Midbrain (tissue), 1 donor: ENCODE results near the gene NAA35.
A peak's percentile ranks its signal among the peaks of the same experiment; 100 is the strongest.
"Not testable (repeated sequence)": the region's sequence is repeated elsewhere in the genome, so short reads cannot be mapped to it uniquely, and the experiment has no call there.

Experiments
- DNase-seq: peaks from one replicate; lab custom pipeline; 2025; lab: John Stamatoyannopoulos, UW

The NAA35 gene

DNA sequence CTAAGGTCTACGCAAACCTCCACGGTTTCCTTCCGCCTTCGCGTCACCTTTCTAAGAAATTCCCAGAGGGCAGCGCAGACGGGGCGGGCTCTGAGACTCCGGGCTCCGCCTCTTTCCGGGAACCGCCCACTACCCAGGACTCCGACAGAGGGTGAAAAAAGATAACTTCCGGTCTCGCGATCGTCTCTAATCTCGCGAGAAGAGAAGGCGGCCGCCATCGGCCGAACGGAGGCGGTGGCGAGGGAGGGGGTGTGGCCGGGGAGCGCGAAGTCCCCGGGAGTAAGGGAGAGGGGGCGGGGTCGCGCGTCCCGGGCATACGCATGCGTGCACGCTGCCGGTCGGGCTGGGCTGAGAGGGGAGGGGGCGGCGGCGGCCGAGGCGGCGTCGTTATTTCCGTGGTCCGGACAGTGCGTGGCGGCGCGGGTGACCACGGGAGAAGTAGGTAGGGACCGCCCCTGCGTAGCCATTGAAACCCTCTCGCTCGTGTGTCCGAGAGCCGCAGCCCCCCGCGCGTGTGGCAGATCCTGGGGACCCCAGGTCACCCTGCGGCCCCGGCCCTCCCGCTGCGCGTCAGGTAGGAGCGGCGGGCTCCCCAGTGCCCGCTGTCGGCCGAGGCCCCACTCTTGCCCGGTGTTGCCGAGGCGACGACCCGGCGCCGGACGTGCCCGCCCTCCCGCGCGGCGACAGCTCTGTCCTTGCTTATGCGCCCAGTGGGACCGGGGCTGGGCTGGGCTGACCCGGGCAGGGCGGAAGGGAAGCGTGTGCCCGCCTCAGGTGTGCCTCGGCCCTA lies at the start of gene NAA35:
NAA35 (plus strand) TSS at position 315 of the 790 bp plus-strand sequence. CDS start 1,014 bp downstream, outside the sequence.
- DNase-seq = peak; percentile 99

DNA sequence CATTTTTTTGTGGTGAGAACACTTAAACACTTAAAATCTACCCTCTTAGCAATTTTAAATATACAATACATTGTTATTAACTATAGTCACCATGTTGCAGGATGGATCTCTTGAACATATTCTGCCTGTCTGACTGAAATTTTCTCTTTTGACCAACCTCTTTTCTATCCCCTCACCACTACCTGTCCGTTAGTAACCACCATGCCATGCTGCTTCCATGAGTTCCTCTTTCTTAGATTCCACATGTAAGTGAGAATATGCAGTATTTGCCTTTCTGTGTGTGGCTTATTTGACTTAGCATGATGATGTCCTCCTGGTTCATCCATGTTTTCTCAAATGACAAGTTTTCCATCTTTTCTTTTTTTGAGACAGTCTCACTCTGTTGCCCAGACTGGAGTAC lies 48.5 kb upstream of the NAA35 start:
- DNase-seq = no peak

DNA sequence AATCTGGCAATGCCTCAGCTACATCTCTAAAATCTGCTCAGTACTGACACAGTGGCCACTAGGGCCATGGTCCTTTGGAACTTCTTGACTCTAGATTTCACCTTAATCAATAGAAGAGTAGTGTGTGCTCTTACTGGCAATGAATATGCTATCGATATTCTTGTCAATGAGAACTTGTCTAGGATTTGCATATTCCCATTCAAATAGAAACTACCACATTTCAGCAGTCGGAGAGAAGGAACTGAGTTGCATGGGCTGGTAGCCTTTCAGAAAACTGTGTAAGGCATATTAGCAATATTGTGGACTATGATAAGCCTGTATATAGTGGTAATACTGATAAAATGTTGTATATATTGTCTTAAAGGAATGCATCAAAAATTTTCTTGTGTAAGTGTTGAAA lies 45.3 kb upstream of the NAA35 start:
- no peak for DNase-seq

DNA sequence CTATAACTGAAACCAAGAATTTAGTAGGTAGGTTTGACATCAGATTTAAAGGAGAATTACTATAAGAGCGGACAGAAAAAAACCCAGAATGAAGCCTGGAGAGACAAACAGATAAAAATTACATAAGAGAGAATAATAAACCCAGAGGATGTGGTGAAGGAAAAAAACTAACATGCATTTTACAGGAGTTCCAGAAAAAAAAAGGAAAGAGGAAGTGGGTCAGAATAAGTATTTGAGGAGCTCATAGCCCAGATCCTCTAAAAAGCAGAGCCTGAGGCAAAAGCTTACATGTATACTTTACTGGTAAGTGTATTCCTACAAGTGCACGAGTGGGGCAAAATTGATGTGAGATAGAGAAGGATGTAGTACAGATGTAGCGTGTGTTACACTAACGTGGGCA lies 43.1 kb upstream of the NAA35 start:
- no peak for DNase-seq

DNA sequence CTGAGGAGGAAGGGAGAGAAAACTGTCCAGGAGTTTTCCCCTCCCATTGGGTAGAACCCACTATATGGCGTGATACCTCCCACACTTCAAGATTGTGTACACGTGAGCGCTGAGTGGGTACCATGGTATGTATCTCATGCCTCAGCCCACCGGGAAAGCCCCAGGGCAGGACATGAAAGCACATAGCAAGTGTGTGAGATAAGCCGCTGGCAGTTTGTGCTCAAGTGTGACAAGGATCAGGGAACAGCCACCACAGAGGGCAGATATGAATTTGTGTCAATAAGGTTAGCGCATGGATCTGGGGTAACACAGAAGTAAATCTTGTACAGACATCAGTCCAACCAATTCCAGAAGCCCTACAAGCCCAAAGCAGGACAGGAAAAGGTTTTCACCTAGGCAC lies 42.6 kb upstream of the NAA35 start:
- no peak for DNase-seq

DNA sequence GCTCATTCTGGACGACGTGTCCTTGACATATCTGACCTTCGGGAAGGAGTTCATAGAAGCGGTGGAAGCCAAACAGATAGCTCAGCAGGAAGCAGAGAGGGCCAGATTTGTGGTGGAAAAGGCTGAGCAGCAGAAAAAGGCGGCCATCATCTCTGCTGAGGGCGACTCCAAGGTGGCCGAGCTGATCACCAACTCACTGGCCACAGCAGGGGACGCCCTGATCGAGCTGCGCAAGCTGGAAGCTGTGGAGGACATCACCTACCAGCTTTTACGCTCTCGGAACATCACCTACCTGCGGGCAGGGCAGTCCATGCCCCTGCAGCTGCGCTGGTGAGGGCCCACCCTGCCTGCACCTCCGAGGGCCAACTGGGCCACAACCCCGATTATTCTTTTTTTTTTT lies 41.6 kb upstream of the NAA35 start:
- no peak for DNase-seq

DNA sequence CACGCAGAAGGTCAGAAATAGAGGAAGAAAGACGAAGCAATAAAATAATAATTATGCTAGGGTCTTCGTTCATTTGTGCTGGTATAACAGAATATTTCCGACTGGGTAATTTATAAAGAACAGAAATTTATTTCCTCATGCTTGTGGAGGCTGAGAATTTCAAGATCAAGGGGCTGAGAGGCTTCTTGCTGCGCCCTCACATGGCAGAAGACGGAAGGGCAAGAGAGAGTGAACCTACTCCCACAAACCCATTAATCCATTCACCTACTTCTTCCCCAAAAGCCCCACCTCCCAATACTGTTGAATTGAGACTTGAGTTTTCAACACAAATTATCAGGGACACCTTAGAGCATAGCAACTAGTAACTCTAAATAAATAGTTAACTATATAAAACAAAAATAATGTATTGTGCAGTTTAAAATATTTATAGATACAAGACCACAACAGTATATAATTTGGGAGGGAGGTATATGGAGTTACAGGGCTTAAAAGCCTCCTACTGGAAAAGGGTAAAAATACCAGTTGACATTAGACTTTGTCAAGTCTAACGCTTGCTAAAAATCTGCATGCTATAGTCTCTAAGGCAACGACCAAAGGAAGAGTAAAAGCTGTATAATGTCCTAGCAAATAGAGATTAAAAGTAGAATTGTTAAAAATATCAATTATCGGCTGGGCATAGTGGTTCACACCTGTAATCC lies 40.3 kb upstream of the NAA35 start:
- DNase-seq = no peak

DNA sequence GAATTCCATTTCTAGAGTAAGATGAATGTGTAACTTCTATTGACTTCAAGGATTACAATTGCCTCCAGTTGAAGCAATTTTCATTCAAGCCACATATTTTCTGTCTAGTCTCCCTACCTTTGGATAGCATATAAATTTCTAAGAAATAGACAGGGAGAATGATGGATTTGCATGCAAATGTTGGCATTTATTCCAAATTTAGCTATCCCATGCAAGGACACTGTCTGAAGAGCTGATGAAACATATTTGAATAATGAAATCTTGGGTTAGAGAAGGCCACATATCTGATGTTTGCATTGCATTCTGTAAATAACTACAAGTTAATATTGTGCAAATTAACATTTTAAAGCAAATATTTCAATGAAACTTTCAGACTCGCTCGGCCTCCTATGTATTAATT lies 36.0 kb upstream of the NAA35 start:
- no peak for DNase-seq

DNA sequence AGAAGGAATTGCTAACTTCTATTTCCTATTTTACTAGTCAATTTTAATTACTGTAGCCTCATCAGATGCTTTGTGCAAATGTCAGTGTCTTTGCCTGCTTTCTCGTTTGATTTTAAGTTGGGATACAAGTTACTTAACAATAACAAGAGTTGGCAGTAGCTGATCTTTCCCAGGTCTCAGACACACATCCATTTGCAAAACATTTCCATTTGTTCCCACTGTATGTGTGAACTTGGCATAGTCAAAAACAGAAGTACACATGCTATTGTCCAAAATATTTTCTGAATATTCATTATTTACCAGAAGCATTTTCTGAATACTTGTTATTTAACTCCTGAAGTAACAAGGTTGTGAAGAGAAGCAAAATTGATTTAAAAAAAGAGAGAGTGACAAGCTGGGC lies 35.0 kb upstream of the NAA35 start:
- no peak for DNase-seq

DNA sequence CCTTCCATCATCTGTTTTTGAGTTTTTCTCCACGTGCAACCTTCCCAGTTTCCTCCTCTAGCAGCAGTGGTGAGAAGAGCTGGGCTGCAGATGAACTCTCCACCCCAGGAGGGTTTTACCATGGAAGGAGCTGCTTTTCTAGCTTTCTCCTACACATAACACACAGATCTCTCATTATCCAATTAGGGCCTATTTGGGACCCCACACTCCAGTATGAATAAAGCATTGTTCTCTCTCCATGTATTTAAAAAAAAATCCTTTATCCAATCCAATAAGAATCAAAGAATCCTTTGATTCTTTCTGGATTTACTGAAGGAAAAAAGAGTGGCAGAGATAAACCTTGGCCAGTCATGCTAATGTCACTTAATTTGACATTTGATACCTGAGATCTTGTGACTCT lies 31.6 kb upstream of the NAA35 start:
- no peak for DNase-seq

DNA sequence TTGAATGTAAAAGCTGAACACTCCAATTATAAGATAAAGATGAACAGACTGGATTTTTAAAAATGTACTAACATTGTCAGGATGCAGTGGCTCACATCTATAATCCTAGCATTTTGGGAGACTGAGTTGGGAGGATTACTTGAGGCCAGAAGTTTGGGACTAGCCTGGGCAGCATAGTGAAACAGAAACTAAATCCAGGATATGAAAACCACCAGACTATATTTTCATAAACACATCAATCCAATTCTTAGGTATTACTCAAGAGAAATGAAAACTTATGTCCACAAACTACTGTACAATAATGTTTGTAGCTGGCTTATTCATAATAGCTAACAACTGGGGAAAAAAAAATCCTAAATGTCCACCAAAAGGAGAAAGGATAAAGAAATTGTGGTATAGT lies 26.8 kb upstream of the NAA35 start:
- DNase-seq = no peak

DNA sequence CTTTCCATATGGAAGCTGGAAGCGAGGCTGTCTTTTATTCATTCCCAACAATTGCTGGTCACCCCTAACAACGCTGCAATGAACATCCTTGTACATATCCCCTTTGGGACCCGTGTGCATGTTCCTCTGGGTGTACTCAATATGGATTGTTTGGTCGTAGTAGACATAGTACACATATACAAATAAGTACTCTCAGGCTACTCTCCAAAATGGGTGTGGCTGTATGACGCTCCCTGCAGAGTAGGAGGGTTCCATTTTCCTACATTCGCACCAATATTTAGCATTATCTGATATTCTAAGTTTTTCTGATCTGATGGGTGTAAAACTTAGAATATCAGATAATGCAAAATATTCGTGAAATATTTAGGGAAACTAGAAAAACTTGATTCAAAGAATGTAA lies 23.2 kb upstream of the NAA35 start:
- DNase-seq = no peak

DNA sequence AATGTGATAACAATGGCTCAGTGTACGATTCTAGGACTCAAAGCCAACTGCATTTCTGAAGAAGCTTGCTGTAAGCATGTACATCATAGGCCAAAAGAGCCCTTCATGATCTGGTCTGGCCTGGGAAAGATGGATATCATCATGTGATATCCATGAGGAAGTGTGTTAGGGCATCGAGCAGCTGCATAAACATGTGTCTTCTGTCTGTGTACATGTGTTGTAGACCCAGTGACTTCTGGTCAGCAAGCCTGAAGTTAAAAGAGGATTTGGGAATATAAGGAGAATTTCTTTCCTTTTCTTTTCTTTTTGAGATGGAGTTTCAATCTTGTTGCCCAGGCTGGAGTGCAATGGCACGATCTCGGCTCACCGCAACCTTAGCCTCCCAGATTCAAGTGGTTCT lies 15.5 kb upstream of the NAA35 start:
- no peak for DNase-seq

DNA sequence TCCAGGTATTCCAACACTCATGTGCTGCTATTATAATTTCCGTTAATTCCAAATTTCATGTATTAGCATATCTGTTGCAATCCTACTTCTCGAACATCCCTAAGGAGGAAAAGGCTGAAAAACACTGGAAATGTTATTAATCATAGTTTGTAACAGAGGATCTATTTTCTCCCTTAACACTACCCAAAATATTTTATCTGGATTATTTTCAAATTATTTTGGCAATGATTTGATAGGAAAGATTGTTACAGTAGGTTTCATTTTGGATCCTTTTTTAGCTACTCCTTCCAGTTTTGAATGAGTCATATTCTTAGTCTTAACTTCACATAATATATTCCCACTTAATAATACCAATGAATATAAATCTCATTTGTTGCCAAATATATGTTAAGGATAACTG lies 13.9 kb upstream of the NAA35 start:
- DNase-seq = no peak

DNA sequence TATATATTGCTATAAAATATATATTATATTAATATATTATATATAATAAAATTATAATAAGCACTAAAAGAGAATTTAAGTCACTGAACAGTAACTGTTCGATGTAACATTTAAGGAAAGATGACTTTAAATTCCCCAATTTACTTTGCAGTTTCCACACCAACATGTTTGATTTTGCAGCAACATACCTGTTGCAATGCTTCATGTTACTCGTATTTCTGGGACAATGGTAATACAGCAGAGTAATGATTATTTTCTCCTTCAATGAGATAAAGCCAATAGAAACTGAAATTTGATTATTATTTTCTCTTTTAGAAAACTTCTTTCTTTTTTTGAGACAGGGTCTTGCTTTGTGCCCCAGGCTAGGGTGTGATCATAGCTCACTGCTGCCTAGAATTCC lies 9.5 kb upstream of the NAA35 start:
- no peak for DNase-seq

DNA sequence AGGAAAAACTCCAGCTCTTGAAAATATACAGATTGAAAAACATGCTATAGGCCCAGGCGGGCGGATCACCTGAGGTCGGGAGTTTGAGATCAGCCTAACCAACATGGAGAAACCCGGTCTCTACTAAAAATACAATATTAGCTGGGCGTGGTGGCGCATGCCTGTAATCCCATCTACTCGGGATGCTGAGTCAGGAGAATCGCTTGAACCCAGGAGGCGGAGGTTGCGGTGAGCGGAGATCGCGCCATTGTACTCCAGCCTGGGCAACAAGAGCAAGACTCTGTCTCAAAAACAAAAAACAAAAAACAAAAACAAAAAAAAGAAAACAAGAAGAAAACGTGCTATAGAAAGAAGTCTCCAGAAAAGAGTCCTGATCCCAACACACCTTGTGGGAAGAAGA lies 5.0 kb upstream of the NAA35 start:
- DNase-seq = not testable (repeated sequence)

DNA sequence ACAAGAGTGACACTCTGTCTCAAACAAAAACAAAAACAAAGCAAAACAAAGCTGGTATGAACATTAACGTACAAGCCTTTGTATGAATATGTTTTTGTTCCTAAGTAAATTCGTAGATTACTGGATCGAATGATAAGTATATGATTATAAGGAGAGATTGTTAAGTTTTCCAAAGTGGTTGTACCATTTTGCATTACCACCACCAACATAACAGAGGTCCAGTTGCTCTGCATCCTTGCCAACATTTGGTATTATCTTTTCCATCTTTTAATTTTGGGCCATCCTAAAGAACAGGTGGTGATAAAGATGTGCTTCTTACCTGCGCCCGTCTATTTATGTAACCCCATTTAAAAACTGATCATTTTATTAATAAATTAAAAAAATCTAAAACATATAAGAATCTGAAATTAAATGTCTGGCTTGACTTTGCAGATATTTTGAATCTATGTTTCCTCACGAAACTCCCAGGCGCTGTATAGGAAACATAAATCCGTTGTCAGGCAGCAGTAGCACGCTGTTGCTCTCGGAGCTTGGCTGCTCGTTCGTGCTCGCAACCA lies 593 bp upstream of the NAA35 start:
- DNase-seq = no peak

DNA sequence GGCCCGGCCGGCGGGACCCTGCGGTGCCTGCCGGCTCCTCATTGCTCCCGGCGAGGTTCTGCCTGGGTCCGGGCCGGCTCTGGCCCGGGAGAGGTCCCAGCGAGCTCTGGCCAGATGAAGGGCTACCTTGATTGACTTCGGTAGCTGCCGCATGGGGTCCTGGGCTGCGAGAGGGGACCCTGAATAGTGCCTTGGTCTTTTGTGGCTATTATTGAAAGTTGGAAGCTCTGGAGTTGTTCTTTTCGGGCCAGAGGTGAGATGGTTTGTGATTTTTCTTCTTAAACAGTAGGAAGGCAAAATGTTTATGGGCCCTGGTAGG lies 635 bp downstream of the NAA35 start:
- DNase-seq = no peak

DNA sequence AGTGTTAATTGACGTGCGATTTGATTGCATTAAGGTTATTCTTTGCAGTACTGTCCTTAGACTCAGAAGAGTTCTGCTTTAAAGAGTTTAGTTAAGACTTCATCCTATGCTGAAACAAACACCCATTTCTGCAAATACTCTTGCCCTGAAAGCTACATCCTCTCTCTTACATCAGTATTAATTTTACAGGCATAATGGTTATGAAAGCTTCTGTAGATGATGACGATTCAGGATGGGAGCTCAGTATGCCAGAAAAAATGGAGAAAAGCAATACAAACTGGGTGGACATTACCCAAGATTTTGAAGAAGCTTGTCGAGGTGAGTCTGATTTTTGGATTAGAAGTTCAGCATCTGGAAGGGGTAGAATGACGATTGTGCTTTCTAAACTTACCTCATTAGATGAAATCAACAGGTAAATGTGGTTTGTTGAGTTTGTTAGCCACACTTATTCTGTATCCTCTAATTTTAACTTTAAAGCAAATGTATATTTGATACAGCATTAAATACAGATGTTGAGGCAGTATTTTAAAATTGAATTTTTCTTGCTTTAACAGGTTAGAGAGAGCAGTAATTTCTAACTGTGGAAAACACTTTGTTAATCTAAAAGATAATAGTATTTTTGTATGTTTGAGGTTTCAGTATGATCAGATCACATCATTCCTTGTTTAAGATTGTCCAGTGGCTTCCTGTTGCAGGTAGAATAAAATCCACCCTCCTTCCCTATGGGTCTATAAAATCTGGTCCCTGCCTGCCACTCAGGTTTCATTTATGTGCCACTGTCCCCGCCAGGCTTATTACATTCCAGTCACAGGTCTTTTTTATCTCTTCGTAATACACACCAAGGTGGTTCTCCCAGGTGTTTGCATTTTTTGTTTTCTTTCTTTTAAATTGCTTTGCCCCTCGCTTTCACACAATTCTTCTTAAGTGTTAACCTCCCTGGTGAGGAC lies 1.3 kb downstream of the NAA35 start:
- DNase-seq = no peak

DNA sequence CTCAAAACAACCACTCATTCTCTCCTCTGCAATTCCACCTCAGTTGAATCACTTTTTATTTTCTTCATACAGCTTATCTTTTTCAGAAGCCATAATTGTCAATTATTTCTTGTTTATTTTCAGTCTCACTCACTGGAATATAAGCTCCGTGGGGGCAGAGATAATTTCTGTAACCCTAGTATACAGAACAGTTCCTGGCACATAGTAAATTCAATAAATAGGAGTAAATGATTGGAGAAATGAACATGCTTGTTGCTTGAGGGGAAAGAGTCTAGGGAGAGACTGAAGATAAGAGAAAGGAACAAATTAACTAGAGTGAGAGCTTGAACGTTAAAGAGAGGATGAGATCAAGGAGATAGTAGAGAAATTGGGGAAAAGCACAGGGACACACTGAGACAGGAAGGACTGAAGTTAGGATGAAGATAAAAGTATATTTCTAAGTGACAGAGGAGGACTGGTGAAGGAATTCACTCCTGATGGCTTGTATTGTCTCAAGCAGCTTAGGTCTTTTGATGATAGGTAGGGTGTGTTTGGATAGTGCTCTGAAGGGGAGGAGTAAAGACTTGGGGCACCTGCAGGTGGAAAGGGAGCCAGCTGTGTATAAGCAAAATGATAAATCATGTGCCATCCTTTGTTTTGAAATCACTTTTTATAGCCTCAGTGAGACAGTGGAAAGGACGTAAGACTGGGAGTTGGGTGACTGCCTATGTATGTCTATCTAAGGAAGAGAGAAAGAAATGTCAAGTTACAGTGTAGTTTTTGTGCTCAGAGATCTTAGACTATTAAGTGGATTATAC lies 2.2 kb downstream of the NAA35 start:
- no peak for DNase-seq

DNA sequence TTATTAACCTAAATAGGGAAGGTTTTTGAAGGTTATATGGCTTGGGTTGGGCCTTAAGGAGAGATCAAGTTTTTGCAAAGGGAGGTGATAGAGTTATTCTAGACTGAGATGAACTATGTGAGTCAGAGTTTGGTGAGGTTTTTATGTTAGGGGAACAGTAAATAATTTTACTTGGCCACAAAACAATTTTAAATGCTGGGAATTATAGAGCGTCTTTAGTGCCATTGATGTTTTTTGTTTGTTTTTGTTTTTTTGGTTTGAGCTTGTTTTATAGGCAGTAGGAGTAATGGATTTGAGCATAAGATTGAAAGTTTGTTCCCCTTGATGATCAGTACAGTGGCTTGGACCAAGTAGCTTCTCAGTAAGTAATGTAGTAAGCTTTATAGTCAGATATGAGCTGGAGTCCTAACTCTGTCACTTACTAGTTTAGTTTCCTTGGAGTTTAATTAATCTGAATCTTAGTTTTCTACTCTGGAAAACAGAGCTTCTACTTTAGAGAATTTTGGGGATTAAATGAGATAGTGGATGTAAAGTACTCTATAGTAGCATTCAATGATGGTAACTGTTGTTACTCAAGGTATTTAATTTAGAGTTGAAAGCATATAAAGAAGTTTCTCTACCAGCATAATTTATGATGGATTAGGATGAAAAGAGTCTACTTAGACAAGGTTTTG lies 2.9 kb downstream of the NAA35 start:
- no peak for DNase-seq
